ENCODE measurements around the gene ABCA2.

The ABCA2 gene

DNA sequence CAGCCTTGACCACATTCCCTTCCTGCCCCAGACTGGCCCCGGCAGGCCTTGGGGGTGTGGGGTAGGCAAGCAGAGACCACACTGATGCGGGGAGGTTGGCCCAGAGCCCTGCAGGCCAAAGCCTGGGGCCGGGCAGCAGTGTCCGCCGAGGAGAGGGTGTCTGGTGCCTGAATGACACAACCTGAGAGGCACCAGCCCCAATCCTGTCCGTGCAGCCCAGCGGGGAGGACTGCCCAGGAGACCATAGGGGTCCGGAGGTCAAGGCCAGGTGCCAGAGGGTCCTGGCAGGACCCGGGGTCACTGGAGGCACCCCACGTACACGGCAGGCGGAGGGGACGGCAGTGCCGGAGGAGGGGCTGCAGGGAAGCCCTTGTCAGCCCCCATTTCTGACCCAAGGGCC lies 56.3 kb downstream of the ABCA2 start (continued):
- TF ChIP-seq, protein P1, sequence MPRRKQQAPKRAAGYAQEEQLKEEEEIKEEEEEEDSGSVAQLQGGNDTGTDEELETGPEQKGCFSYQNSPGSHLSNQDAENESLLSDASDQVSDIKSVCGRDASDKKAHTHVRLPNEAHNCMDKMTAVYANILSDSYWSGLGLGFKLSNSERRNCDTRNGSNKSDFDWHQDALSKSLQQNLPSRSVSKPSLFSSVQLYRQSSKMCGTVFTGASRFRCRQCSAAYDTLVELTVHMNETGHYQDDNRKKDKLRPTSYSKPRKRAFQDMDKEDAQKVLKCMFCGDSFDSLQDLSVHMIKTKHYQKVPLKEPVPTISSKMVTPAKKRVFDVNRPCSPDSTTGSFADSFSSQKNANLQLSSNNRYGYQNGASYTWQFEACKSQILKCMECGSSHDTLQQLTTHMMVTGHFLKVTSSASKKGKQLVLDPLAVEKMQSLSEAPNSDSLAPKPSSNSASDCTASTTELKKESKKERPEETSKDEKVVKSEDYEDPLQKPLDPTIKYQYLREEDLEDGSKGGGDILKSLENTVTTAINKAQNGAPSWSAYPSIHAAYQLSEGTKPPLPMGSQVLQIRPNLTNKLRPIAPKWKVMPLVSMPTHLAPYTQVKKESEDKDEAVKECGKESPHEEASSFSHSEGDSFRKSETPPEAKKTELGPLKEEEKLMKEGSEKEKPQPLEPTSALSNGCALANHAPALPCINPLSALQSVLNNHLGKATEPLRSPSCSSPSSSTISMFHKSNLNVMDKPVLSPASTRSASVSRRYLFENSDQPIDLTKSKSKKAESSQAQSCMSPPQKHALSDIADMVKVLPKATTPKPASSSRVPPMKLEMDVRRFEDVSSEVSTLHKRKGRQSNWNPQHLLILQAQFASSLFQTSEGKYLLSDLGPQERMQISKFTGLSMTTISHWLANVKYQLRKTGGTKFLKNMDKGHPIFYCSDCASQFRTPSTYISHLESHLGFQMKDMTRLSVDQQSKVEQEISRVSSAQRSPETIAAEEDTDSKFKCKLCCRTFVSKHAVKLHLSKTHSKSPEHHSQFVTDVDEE (CRISPR knock-in tag; IDR thresholded peaks at IDR 0.05) = no peak
- TF ChIP-seq TCF4 (CRISPR knock-in tag; IDR thresholded peaks at IDR 0.05; ENCODE audit: borderline replicate concordance) (no peak), PPARA (CRISPR knock-in tag; IDR thresholded peaks at IDR 0.05; ENCODE audit: borderline replicate concordance) (no peak)

DNA sequence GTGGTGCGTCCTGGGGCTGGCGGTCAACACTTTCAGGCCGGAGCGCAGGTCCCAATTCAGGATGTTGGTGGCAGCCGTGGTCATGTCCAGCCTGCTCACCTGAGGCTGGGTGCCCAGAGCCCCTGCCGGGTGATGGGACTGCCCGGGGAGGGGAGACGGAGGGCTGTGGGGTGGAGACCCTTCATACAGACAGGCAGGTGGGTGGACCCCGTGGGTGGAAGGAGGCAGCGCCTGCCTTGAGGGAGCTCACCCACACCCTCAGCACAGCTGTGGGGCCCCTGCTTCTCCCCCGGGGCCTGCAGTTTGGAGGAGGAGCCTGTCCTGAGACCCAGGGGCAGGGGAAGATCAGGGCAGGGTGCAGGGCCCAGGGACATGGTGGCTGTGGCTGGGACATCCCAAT lies 57.7 kb downstream of the ABCA2 start:
- ATAC-seq = no peak
- TF ChIP-seq ESRRG (CRISPR knock-in tag; IDR thresholded peaks at IDR 0.05) = no peak
- TF ChIP-seq RARB (CRISPR knock-in tag; IDR thresholded peaks at IDR 0.05) = no peak
- no peak for TF ChIP-seq ZFP30 (CRISPR knock-in tag; IDR thresholded peaks at IDR 0.05)
- no peak for TF ChIP-seq TOX (CRISPR knock-in tag; IDR thresholded peaks at IDR 0.05; ENCODE audit: borderline replicate concordance)
- no peak for TF ChIP-seq ISL1 (CRISPR knock-in tag; IDR thresholded peaks at IDR 0.05)
- TF ChIP-seq ZNF70 (CRISPR knock-in tag; IDR thresholded peaks at IDR 0.05) = no peak
- TF ChIP-seq ARNTL (CRISPR knock-in tag; IDR thresholded peaks at IDR 0.05; ENCODE audit: borderline replicate concordance, low read depth) = no peak

DNA sequence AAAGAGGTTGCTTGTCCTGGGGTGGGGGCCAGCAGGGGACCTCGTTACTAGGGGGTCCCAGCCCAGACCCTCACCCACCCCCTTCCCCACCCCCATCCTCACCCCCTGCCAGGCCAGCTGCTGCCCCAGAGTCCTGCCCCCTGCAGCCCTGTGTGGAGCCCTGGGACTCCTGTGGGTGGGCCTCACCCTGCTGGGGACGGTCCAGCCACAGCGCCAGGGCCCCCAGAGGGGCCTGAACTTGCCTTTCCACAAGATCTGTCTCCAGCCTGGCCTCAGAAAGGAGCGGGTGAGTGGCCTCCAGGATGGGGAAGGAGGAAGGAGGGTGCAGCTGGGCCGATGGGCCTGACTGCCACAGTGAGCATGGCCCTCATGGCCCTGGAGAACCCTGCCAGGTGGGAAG lies 58.3 kb downstream of the ABCA2 start:
- no peak for TF ChIP-seq RARB (CRISPR knock-in tag; IDR thresholded peaks at IDR 0.05)
- TF ChIP-seq, protein P2, sequence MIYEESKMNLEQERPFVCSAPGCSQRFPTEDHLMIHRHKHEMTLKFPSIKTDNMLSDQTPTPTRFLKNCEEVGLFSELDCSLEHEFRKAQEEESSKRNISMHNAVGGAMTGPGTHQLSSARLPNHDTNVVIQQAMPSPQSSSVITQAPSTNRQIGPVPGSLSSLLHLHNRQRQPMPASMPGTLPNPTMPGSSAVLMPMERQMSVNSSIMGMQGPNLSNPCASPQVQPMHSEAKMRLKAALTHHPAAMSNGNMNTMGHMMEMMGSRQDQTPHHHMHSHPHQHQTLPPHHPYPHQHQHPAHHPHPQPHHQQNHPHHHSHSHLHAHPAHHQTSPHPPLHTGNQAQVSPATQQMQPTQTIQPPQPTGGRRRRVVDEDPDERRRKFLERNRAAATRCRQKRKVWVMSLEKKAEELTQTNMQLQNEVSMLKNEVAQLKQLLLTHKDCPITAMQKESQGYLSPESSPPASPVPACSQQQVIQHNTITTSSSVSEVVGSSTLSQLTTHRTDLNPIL (CRISPR knock-in tag; IDR thresholded peaks at IDR 0.05; ENCODE audit: low read depth) = no peak
- no peak for TF ChIP-seq ISL1 (CRISPR knock-in tag; IDR thresholded peaks at IDR 0.05)
- no peak for TF ChIP-seq GLIS3 (CRISPR knock-in tag; IDR thresholded peaks at IDR 0.05)
- TF ChIP-seq TOX (CRISPR knock-in tag; IDR thresholded peaks at IDR 0.05; ENCODE audit: borderline replicate concordance) = no peak
- TF ChIP-seq, protein P1 (CRISPR knock-in tag; IDR thresholded peaks at IDR 0.05) = no peak
- TF ChIP-seq ZFP3 (CRISPR knock-in tag; IDR thresholded peaks at IDR 0.05) = no peak
- TF ChIP-seq, protein P3, sequence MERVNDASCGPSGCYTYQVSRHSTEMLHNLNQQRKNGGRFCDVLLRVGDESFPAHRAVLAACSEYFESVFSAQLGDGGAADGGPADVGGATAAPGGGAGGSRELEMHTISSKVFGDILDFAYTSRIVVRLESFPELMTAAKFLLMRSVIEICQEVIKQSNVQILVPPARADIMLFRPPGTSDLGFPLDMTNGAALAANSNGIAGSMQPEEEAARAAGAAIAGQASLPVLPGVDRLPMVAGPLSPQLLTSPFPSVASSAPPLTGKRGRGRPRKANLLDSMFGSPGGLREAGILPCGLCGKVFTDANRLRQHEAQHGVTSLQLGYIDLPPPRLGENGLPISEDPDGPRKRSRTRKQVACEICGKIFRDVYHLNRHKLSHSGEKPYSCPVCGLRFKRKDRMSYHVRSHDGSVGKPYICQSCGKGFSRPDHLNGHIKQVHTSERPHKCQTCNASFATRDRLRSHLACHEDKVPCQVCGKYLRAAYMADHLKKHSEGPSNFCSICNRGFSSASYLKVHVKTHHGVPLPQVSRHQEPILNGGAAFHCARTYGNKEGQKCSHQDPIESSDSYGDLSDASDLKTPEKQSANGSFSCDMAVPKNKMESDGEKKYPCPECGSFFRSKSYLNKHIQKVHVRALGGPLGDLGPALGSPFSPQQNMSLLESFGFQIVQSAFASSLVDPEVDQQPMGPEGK (CRISPR knock-in tag; IDR thresholded peaks at IDR 0.05; ENCODE audit: borderline replicate concordance) = no peak
- no peak for TF ChIP-seq CSDC2 (CRISPR knock-in tag; IDR thresholded peaks at IDR 0.05)
- TF ChIP-seq ZNF8 (CRISPR knock-in tag; IDR thresholded peaks at IDR 0.05) = no peak
- TF ChIP-seq OSR1 (CRISPR knock-in tag; IDR thresholded peaks at IDR 0.05) = no peak

DNA sequence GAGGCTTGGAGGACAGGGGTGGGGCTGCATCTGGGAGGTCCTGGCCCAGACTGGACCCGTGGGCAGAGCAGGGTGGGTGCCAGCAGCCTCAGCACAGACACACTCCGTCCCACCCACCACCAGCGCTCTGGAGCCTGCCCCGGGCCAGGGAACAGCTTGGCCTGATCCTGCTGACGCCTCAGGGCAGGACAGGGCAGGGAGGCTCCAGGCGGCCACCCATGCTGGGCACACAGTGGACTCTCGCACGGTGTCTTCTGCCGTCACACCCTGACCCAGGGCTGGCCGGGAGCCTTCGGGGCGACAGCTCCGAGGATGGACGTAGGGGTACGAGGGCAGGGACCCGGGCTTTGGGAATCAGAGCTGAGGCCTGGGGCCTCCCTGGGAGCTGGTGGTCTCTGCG lies 58.9 kb downstream of the ABCA2 start:
- no peak for TF ChIP-seq ZFP30 (CRISPR knock-in tag; IDR thresholded peaks at IDR 0.05)
- TF ChIP-seq, protein P4, sequence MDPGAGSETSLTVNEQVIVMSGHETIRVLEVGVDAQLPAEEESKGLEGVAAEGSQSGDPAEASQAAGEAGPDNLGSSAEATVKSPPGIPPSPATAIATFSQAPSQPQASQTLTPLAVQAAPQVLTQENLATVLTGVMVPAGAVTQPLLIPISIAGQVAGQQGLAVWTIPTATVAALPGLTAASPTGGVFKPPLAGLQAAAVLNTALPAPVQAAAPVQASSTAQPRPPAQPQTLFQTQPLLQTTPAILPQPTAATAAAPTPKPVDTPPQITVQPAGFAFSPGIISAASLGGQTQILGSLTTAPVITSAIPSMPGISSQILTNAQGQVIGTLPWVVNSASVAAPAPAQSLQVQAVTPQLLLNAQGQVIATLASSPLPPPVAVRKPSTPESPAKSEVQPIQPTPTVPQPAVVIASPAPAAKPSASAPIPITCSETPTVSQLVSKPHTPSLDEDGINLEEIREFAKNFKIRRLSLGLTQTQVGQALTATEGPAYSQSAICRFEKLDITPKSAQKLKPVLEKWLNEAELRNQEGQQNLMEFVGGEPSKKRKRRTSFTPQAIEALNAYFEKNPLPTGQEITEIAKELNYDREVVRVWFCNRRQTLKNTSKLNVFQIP (CRISPR knock-in tag; IDR thresholded peaks at IDR 0.05; ENCODE audit: borderline replicate concordance, low read depth) = no peak
- TF ChIP-seq CSDC2 (CRISPR knock-in tag; IDR thresholded peaks at IDR 0.05) = no peak
- no peak for TF ChIP-seq ISL1 (CRISPR knock-in tag; IDR thresholded peaks at IDR 0.05)
- TF ChIP-seq SNAI2 (CRISPR knock-in tag; IDR thresholded peaks at IDR 0.05) = no peak
- TF ChIP-seq ARNTL (CRISPR knock-in tag; IDR thresholded peaks at IDR 0.05; ENCODE audit: borderline replicate concordance, low read depth) = no peak
- TF ChIP-seq ZFP3 (CRISPR knock-in tag; IDR thresholded peaks at IDR 0.05) = no peak
- TF ChIP-seq ZC3H10 (CRISPR knock-in tag; IDR thresholded peaks at IDR 0.05) = no peak
- TF ChIP-seq RARB (CRISPR knock-in tag; IDR thresholded peaks at IDR 0.05) = no peak
- TF ChIP-seq ZNF565 (CRISPR knock-in tag; conservative IDR thresholded peaks at IDR 0.05; ENCODE audit: low read depth) = no peak
- no peak for TF ChIP-seq TOX (CRISPR knock-in tag; IDR thresholded peaks at IDR 0.05; ENCODE audit: borderline replicate concordance)
- TF ChIP-seq GLIS3 (CRISPR knock-in tag; IDR thresholded peaks at IDR 0.05) = no peak
- TF ChIP-seq, protein P2 (CRISPR knock-in tag; IDR thresholded peaks at IDR 0.05; ENCODE audit: low read depth) = no peak
- no peak for TF ChIP-seq OSR1 (CRISPR knock-in tag; IDR thresholded peaks at IDR 0.05)
- TF ChIP-seq TCF4 (CRISPR knock-in tag; IDR thresholded peaks at IDR 0.05; ENCODE audit: borderline replicate concordance) = no peak
- TF ChIP-seq ZNF8 (CRISPR knock-in tag; IDR thresholded peaks at IDR 0.05) = no peak
- no peak for TF ChIP-seq ESRRG (CRISPR knock-in tag; IDR thresholded peaks at IDR 0.05)
- no peak for ATAC-seq

More for the DNA sequence above, 58.3 kb downstream of the ABCA2 start:
- no peak for ATAC-seq

All from SK-N-SH treated with all-trans-retinoic acid at 6 μM for 48 hours (cell line).